Lung microvascular endothelial cell (primary cell): Measurements from ENCODE around the gene SZRD1. TPM values are rescaled to one million over a fixed set of nuclear protein-coding genes. Genes with fewer than 3 reads are reported as not detected.
"Not testable (repeated sequence)": the region's sequence is repeated elsewhere in the genome, so short reads cannot be mapped to it uniquely, and the experiment has no call there.

Source experiments
- DNase-seq, 2 donors: peaks; one replicate each; pipeline versions ENCODE4 v3.0.0 to v3.0.0-alpha.2; 2010; ENCODE audit warnings: low read depth in 2 of 2
- total RNA-seq: library from RNA; depleted of rRNA; stranded (reverse); fragments of >200 nt; gene quantifications from 2 replicates; pipeline ENCODE4 v1.2.1, GENCODE V29; 2014

Gene SZRD1, protein sequence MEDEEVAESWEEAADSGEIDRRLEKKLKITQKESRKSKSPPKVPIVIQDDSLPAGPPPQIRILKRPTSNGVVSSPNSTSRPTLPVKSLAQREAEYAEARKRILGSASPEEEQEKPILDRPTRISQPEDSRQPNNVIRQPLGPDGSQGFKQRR
- total RNA-seq: 24.4 and 28.4 TPM in 2 replicates

DNA sequence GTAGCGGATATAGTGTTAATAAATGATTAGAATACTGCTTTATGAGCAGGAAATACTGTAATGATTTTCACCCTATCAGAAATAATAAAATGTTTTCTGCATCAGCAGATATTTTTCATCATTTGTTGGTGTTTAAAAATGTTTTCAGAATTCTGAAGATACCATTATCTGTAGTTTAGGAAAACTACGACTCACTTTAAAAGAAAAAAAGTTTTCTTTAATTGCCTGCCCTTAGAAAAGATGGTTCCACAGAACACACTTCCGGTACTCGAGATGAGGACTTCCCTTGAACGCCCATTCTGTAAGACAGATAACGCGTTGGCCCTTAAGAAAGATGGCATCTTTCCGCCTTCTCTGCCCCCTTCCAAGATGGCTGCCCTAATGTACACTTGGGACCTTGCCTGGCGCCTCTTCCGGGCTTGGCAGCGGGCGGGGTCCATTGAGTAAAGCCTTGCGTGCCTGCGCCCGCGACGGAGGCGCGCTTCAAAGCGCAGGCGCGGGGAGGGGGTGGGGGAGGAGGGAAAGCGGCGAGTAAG, at the start of gene SZRD1:
SZRD1 (plus strand) TSS at position 521 of the 536 bp plus-strand sequence. CDS start 16 bp downstream, outside the sequence.
- peak; percentile 99 to 100 for DNase-seq

DNA sequence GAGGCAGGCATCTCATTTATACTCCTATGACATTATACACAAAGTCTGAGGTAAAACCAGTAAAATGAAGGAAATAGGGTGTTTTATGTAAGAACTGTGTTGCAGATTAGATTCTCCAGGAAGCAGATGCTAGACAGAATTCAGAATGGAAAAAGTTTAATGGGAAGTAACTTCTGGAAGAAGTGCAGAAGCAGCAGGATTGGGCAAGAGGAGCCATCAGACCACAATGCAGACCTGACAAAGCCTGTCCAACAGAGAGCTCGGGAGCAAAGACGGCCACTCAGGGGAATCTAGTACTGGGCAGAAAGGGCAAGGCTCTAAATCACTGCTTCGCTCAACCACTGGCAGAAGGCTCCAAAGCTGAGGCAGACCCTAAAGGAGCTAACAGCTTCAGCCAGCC, 48.5 kb upstream of the SZRD1 start:
- DNase-seq: no peak

DNA sequence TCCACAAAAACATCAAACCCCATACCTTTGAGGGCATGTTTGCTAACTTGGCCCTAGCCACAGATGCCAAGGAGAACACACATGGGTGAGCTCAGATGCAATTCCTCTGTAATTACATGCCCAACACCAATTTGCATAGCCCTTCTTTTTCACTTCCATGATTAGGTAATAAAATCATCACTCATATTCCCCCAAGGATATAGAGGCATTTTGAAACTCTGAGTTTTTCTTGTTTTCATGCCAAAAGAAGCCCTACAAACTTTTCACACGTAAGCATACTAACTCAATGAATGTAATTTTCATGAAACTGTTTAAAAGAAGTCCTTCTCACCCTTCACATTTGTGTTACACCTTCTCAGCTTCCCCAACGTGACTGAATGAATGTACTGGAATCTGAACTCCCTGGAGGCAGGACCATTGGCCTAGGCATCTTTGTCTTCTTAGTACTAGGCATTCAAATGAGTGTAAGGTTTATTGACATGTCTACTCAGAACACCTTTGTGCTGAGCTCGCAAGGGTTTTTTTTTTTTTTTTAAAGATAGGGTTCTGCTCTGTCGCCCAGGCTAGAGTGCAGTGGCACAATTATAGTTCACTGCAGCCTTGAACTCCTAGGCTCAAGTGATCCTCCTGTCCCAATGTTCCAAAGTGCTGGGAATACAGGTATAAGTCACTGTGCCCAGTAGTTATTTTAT, 45.7 kb upstream of the SZRD1 start:
- no peak for DNase-seq

DNA sequence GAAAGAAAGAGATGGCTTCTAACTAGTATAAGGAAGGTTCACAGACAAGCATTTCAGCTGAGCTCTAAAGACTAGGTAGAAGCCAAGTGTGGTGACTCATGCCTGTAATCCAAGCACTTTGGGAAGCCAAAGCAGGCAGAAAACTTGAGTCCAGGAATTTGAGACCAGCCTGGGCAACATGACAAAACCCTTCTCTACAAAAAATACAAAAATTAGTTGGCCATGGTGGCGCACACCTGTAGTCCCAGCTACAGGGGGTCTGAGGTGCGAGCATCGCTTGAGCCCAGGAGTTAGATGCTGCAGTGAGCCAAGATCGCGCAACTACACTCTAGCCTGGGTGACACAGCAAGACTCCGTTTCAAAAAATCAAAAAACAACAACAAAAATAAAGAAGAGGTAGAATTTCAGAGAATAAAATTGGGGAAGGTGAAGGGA, 42.6 kb upstream of the SZRD1 start:
- DNase-seq: peak in 1 of 2 donors; percentile 66

DNA sequence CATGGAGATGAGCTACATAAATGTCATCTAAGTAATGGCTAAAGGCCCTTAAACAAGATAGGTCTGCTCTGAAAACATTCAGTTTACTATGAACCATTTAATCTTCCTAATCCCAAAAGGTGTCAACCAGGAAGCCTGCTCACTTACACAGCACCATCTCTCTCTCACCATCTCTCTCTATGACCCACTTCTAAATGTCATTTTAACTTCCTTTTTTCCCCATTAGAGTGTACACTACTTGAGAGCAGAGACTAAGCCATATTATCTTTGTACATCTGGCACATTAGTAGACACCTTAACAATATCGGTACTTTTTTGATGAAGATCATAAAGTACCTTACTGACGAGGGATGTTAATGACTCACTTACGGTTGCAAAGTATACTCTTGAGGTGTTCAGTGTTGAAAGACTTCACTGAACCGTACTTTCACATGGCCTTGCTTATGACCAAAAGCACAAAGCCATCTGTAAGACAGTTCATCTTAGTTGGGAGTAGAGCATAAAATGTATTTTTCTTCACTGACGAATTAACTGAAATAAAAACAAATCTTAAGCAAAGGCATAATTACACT, 40.1 kb upstream of the SZRD1 start:
- DNase-seq: no peak

DNA sequence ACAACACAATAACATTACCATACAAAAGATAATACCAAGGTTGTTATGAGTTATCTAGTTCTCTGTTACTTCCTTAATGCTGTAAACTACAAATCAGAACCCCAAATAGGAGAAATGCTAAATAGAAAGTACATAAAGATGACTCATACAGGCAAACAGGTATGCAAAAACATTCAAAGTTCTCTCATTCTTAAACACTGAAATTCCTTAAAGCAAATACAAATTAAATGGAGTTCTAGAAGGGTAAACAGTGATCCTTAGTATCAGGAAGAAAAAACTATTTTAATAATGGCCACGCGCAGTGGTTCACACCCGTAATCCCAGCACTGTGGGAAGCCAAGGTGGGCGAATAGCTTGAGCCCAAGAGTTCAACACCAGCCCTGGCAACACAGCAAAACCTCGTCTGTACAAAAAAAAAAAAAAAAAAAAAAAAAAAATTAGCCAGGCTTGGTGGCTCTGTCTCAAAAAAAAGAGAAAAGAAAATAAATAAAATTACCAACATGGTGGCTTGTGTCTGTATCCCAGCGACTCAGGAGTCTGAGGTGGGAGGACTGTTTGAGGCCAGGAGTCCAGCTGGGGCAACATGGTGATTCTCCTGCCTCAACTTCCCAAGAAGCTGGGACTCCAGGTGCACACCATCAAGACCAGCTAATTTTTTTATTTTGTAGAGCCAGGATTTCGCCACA, 32.2 kb upstream of the SZRD1 start:
- no peak for DNase-seq

DNA sequence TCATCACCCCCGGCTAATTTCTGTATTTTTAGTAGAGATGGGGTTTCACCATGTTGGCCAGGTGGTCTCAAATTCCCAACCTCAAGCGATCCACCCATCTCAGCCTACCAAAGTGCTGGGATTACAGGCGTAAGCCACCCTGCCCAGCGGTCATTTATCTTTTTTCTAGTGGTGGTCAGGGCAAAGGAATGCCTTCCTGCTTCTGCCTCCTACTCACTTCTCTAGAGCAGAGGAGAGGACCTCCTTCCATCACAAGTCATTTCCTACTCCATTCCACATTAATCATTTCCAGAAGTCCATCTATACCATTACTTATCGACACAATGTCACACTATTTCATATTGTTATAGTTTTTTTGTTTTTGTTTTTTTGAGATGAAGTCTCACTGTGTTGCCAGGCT, 28.1 kb upstream of the SZRD1 start:
- no peak for DNase-seq

DNA sequence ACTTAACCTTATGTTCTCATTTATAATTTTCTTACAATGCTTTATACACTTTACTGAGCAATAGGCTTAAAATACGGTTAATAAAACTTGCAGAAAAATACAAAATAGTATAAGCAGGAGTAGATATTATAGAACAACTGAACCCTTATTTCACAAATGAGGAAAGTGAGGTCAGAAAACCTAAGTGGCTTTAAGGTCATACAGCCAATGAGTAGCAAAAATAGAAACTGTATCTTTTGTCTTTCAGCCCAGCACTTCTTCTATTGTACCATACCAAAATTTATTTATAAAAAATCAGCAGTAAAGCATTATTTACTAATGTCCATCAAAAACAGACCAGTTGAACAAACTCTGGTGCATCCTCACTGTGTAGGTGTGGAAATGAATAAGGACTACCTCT, 26.4 kb upstream of the SZRD1 start:
- no peak for DNase-seq

DNA sequence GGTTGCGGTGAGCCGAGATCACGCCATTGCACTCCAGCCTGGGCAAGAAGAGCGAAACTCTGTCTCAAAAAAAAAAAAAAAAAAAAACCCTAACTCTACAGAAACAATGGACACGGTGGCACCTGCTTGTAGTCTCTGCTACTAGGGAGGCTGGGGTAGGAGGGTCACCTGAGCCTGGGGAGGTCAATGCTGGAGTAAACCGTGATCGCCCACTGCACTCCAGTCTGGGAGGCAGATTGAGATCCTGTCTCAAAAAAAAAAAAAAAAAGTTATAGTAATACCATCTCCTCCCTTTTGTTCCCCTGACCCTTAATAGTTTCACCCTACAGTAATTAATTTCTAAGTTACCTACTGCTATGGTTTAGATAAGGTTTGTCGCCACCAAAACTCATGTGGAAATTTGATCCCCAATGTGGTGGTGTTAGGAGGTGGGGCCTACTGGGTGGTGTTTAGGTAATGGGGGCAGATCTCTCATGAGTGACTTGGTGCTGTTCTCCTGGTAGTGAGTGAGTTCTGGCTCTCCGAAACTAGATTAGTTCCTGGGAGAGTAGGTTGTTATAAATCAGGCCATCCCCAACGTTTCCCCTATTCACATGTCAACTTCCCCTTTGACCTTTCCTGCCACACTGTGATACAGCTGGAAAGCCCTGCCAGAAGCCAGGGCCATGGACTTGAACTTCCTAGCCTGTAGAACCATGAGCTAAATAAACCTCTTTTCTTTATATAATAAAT, 24.5 kb upstream of the SZRD1 start:
- no peak for DNase-seq

DNA sequence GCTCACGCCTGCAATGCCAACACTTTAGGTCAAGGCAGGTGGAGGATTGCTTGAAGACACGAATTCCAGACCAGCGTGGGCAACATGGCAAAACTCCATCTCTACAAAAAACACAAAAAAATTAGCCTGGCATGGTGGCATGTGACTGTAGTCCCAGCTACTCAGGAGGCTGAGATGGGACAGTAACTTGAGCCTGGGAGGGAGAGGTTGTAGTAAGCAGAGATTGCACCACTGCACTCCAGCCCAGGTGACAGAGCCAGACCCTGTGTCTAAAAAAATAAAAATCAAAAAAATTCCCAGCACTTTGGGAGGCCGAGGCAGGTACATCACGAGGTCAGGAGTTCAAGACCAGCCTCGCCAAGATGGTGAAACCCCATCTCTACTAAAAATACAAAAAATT, 23.8 kb upstream of the SZRD1 start:
- DNase-seq: not testable (repeated sequence)

DNA sequence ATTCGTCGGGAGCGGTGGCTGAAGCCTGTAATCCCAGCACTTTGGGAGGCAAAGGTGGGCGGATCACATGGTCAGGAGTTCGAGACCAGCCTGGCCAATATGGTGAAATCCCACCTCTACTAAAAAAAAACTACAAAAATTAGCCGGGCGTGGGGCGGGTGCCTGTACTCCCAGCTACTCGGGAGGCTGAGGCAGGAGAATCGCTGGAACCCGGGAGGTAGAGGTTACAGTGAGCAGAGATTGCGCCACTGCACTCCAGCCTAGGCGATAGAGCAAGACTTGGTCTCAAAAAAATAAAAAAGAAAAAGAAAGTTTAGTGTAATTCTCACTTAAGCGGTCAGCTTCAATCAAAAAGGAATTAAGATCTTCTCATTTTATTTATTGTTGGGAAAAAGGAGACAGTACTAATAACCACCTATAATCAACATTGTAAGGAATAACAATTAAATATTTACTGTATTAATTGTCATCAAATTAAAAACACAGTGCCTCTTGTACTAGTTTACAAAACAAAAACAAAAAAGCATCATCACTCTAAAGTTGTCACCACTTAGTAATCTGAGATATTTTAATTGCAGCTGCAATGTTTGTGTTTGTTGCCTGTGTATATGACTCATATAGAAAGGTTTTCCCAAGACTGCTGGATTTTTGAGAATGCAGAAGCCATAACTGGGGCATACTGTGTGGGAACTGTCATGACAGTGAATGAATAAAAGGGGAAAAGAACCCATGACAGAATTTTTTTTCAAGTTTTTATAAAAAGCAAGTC, 18.4 kb upstream of the SZRD1 start:
- peak in 1 of 2 donors; percentile 59 for DNase-seq

DNA sequence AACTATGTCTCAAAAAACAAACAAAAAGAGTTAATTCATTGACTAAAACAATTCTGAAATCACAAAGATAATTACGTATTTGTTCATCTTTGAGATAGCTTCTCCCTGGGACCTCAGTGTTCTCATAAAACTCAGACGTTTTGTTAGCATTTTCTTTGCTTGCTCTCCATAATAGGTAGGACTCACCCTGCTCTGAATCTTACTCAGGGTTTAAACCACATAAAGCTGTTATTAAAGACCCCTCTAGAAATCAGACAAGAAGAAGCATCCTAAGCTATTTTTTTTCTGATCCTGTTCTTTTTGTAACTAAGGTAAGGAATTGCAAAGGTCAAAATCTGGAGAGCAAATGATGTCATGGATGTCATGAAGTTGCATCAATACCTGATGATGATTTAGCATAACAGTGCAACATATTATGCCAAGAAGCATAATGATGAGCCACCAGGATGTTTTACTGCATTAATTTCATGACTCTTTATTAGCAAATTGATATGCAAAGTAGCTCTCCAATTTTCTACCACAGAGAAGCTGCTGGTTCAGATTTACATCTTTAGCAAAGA, 17.1 kb upstream of the SZRD1 start:
- no peak for DNase-seq

DNA sequence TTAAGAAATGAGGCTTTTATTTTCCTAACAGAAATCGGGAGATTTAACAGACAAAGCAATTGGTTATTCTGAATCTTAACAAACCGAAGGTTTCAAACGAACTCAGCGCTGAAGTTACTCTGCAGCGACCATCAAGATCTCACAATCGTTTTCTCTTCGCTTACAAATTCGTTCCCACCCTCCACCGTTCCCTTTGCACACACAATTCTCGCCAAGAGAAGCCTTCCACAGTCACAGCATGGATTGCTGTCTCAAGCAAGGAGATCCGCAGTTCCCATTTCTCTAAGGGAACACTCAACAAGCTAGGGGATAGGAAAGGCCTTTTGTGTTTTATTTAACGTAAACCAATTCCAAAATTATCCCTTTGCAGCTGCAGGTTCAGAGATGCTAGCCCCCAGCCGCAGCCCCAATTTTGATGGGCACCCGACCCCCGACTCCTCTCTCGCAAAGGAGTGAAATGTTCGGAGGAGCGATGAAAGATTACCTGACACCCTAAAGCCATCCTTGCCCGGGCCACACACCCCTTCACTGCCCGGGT, 15.5 kb upstream of the SZRD1 start:
- peak; percentile 35 to 40 for DNase-seq

DNA sequence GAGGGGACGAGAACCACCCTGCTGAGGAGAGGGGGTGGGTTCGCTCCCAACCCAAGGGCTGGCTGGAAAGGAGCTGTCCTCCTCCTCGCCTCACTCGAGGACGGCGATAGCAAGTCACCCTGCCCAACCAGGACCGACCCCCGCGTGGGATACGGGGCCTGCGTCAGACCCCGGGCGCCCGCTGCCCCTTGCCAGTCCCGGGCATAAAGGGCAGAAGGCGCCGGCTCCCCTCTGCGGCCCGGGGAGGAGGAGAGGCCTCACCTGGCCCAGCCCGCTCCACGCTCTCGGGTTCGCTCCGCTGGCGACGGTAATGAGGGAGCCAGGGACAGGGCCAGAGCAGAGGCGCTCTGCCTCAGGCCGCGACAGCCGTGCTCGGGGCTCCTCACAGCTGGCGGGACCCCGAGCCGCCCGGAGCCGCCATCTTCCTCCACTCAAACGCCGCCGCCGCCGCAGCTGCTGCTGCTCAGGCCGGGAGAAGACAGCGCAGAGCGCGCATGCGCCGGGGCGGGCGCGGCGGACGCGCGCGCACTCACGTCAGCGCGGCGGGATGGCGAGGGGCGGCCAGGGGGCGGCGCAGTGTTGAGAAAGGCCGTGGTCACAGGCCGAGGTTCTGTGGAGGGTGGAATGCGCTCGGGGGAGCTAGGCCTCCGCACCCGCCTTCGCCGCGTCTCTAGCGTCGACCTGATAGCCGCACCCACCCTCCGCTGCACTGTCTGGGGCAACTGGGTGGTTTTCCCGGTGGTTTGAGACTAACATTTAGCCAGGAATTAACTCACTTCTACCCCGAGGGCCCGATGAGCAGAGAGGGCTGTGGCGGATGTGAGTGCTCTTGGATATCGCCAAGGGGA, 14.8 kb upstream of the SZRD1 start, which contains the start of gene FBXO42:
FBXO42 (minus strand) TSS at position 487 of the 848 bp plus-strand sequence. CDS start 37,062 bp downstream, outside the sequence.
- peak; percentile 93 to 94 for DNase-seq

DNA sequence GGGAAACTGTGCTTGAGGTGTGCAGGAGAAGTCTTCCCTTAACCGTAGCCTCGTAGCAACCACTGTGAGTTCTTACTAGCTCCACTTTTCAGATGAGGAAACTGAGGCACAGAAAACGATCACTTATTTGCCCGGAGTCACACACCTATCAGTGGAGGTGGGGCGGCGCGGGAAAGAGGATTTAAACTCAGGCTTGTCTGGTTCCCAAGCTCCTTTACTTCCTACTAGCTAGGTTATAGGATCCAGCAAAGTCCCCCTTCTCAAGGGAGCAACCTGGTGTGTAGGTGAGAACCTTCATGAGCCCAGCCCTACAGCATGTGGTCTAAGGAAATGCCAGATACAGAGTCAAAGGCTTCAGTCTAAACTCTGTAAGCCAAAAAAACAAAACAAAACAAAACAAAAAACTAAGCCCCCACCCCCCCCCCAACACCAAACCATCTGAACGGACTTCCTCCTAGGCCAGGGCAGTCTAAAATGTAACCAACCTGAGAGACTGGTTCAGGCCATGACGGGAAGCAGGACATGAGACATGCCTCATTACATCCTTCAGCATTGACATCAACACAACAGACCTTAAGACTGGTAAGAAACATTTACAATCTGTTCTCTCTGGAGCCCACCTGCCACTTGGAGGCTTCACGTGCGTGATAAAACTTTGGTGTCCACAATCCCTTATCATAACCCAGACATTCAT, 14.1 kb upstream of the SZRD1 start:
- peak in 1 of 2 donors; percentile 16 for DNase-seq

DNA sequence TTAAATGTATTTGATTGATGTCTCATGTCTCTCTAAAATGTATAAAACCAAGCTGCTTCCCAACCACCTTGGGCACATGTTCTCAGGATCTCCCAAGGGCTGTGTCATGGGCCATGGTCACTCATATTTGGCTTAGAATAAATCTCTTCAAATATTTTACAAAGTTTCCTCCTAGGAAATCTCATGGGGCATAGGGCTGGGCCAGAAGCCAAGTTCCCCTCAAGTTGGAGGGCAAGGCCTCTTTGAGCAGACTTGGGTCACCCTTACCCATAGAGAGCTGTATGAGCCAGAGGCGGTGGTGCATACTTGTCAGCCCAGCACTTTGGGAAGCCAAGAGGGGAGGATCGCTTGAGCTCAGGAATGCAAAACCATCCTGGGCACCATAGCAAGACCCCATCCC, 12.4 kb upstream of the SZRD1 start:
- no peak for DNase-seq

DNA sequence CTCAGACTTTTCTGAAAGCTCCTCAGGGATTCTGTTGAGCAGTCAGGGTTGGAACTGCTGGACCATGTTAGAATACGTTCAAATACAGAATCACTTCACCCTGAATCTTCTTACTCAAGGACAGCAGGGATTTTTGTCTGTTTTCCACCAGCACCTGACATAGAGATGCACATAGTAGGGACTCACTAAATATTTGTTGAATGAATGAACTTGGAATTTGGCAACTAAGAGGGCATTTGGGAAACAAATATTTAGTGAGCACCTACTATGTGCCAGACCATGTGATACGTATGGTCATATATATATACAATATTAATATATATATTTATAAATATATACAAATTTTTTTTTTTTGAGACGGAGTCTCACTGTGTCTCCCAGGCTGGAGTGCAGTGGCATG, 10.2 kb upstream of the SZRD1 start:
- DNase-seq: no peak

DNA sequence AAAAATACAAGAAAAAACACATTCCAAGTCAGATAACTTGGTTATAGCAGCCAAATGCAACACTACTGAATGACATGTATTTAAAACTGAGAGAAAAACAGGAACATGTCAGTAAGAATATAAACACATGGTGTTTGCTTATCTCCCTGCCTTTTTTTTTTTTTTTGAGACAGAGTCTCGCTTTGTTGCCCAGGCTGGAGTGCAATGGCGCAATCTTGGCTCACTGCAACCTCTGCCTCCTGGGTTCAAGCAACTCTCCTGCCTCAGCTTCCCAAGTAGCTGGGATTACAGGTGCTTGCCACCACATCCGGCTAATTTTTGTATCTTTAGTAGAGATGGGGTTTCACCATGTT, 1.9 kb upstream of the SZRD1 start:
- peak in 1 of 2 donors; percentile 9 for DNase-seq
